Lower leg skin (tissue), 4 donors: ENCODE measurements around the gene SAPCD1. TPM values are rescaled to one million over a fixed set of nuclear protein-coding genes. Genes with fewer than 3 reads are reported as not detected.

Source experiments
- DNase-seq, 2 donors: peaks; one replicate each; pipeline ENCODE4 v3.0.0-alpha.2; 2019; ENCODE audit warnings: low spot score in 2 of 2
- H3K4me3 ChIP-seq: fragments of 200-600 bp; sonication (generic); 2 replicates; pipeline ENCODE4 v1.5.1; 2017; ENCODE audit warnings: mild to moderate bottlenecking, low read depth; ENCODE audit not compliant: poor library complexity, severe bottlenecking
- CTCF ChIP-seq, 3 donors: fragments of 450-650 bp; IDR thresholded peaks; one replicate each; pipeline ENCODE4 v1.5.1; 2016; ENCODE audit warnings: antibody characterized with exemption in 3 of 3, mild to moderate bottlenecking in 3 of 3, moderate library complexity in 2 of 3
- POLR2A ChIP-seq, 2 donors: fragments of 450-650 bp; IDR thresholded peaks; one replicate each; pipeline ENCODE4 v1.6.1; 2016 to 2017; ENCODE audit warnings: antibody characterized with exemption in 2 of 2, mild to moderate bottlenecking in 1 of 2, moderate library complexity in 1 of 2
- WGBS, 2 donors: methylation state at CpG; one replicate each; pipeline ENCODE4 v1.1.5; 2018; 5-methylcytosine and 5-hydroxymethylcytosine counted together
- intact Hi-C: fragments of 100-400 bp; cut with DNase I; formaldehyde crosslinking; loops from one replicate; pipeline ENCODE4 v1.15.0; 2023; ENCODE audit warnings: low total_unique reads
- total RNA-seq, 4 donors: library from RNA; depleted of rRNA; stranded (reverse); fragments of >200 nt; gene quantifications; one replicate each; pipeline ENCODE4 v1.1.0, GENCODE V29; 2016

The SAPCD1 gene
- total RNA-seq, 4 donors from 2014 or later, result 25.3 to 80.6 (median 55.3) TPM

DNA sequence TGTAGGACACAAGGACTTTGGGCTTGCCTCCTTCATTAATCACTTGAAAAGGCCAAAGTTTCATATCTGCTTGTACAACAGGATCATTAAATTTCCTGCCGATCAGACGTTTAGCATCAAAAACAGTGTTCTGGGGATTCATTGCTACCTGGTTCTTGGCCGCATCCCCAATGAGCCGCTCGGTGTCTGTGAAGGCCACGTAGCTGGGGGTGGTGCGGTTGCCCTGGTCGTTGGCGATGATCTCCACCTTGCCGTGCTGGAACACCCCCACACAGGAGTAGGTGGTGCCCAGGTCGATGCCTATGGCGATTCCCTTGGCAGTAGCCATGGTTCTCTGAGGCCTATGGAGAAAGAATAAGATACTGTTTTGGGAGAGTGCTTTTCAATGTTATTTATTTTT lies 49.2 kb downstream of the SAPCD1 start:
- no peak for DNase-seq
- WGBS, 2 donors, result 90 to 91% methylated on average over 12 of the region's 12 CpGs
- intact Hi-C loops, result no loop called here
- TF ChIP-seq CTCF (IDR thresholded peaks at IDR 0.05), result no peak
- TF ChIP-seq POLR2A (IDR thresholded peaks at IDR 0.05), result no peak
- H3K4me3 ChIP-seq, result no peak overlapping the region

GRCh38 chr6:31813465-31813849 lies 51.0 kb downstream of the SAPCD1 start:
- H3K4me3 ChIP-seq, result no peak overlapping the region
- TF ChIP-seq CTCF (IDR thresholded peaks at IDR 0.05), result no peak
- no peak for TF ChIP-seq POLR2A (IDR thresholded peaks at IDR 0.05)
- intact Hi-C loops, result no loop called here
- 86 to 90% methylated on average over 7 of the region's 7 CpGs for WGBS, 2 donors
- DNase-seq, result no peak

Other genes with a start within 250 kb of the SAPCD1 start
- not detected for gene MCCD1, start 233.7 kb upstream of the SAPCD1 start, total RNA-seq
- gene DDX39B, start 220.7 kb upstream of the SAPCD1 start, total RNA-seq, result 100 to 1,000 TPM; 176 to 355 (median 238) TPM
- 1 to 10 TPM in 1 of 4 donors, under 1 TPM in 1, not detected in 2; 0.46 to 1.3 TPM for gene ATP6V1G2, start 216.0 kb upstream of the SAPCD1 start, total RNA-seq
- gene NFKBIL1, start 215.0 kb upstream of the SAPCD1 start, total RNA-seq, result 10 to 100 TPM; 25.2 to 44.4 (median 28.5) TPM
- gene LTA, start 190.4 kb upstream of the SAPCD1 start, total RNA-seq, result not detected
- gene TNF, start 187.1 kb upstream of the SAPCD1 start, total RNA-seq, result 1 to 10 TPM in 1 of 4 donors, under 1 TPM in 3; 0.38 to 1.4 (median 0.59) TPM
- 1 to 10 TPM in 1 of 4 donors, not detected in 3; 1.1 TPM for gene LTB, start 180.2 kb upstream of the SAPCD1 start, total RNA-seq
- 1 to 10 TPM; 1.6 to 7.0 (median 4.4) TPM for gene LST1, start 176.4 kb upstream of the SAPCD1 start, total RNA-seq
- not detected for gene NCR3, start 169.7 kb upstream of the SAPCD1 start, total RNA-seq
- 10 to 100 TPM in 1 of 4 donors, 1 to 10 TPM in 3; 4.8 to 13.7 (median 7.2) TPM for gene AIF1, start 147.4 kb upstream of the SAPCD1 start, total RNA-seq
- 100 to 1,000 TPM in 1 of 4 donors, 10 to 100 TPM in 3; 57.4 to 131 (median 73.7) TPM for gene PRRC2A, start 141.9 kb upstream of the SAPCD1 start, total RNA-seq
- 100 to 1,000 TPM; 255 to 338 (median 287) TPM for gene BAG6, start 110.0 kb upstream of the SAPCD1 start, total RNA-seq
- 1 to 10 TPM; 1.7 to 7.2 (median 2.5) TPM for gene APOM, start 106.8 kb upstream of the SAPCD1 start, total RNA-seq
- 10 to 100 TPM; 35.8 to 39.9 (median 37.2) TPM for gene C6orf47, start 101.9 kb upstream of the SAPCD1 start, total RNA-seq
- 10 to 100 TPM; 22.3 to 32.5 (median 24.3) TPM for gene GPANK1, start 97.7 kb upstream of the SAPCD1 start, total RNA-seq
- gene CSNK2B, start 96.6 kb upstream of the SAPCD1 start, total RNA-seq, result 100 to 1,000 TPM; 328 to 447 (median 416) TPM
- 10 to 100 TPM in 1 of 4 donors, 1 to 10 TPM in 3; 4.2 to 21.3 (median 7.1) TPM for gene LY6G5B, start 92.7 kb upstream of the SAPCD1 start, total RNA-seq
- gene LY6G5C, start 81.6 kb upstream of the SAPCD1 start, total RNA-seq, result 1 to 10 TPM in 1 of 4 donors, not detected in 3; 1.6 TPM
- gene ABHD16A, start 59.3 kb upstream of the SAPCD1 start, total RNA-seq, result 10 to 100 TPM; 49.9 to 61.8 (median 52.0) TPM
- gene LY6G6F, start 55.8 kb upstream of the SAPCD1 start, total RNA-seq, result not detected
- gene LY6G6D, start 47.3 kb upstream of the SAPCD1 start, total RNA-seq, result 1 to 10 TPM in 1 of 4 donors, not detected in 3; 9.5 TPM
- 100 to 1,000 TPM; 189 to 513 (median 237) TPM for gene LY6G6C, start 40.9 kb upstream of the SAPCD1 start, total RNA-seq
- gene MPIG6B, start 39.3 kb upstream of the SAPCD1 start, total RNA-seq, result 10 to 100 TPM in 1 of 4 donors, 1 to 10 TPM in 3; 6.0 to 10.5 (median 7.9) TPM
- 100 to 1,000 TPM in 3 of 4 donors, 10 to 100 TPM in 1; 65.7 to 124 (median 106) TPM for gene DDAH2, start 33.4 kb upstream of the SAPCD1 start, total RNA-seq
- 100 to 1,000 TPM; 293 to 430 (median 393) TPM for gene CLIC1, start 26.1 kb upstream of the SAPCD1 start, total RNA-seq
- gene MSH5, start 22.7 kb upstream of the SAPCD1 start, total RNA-seq, result 10 to 100 TPM in 3 of 4 donors, 1 to 10 TPM in 1; 7.8 to 13.8 (median 11.4) TPM
- 1 to 10 TPM in 3 of 4 donors, under 1 TPM in 1; 0.49 to 4.8 (median 1.4) TPM for gene VWA7, start 14.7 kb downstream of the SAPCD1 start, total RNA-seq
- gene VARS1, start 33.1 kb downstream of the SAPCD1 start, total RNA-seq, result 10 to 100 TPM; 39.2 to 53.9 (median 46.9) TPM
- 10 to 100 TPM; 24.7 to 34.5 (median 28.7) TPM for gene LSM2, start 44.3 kb downstream of the SAPCD1 start, total RNA-seq
- 1 to 10 TPM; 1.3 to 2.3 (median 1.8) TPM for gene HSPA1L, start 52.6 kb downstream of the SAPCD1 start, total RNA-seq
- 100 to 1,000 TPM; 237 to 342 (median 321) TPM for gene HSPA1A, start 52.9 kb downstream of the SAPCD1 start, total RNA-seq
- 100 to 1,000 TPM; 378 to 549 (median 420) TPM for gene HSPA1B, start 65.1 kb downstream of the SAPCD1 start, total RNA-seq
- 10 to 100 TPM; 29.1 to 47.6 (median 39.6) TPM for gene NEU1, start 100.2 kb downstream of the SAPCD1 start, total RNA-seq
- gene SLC44A4, start 116.3 kb downstream of the SAPCD1 start, total RNA-seq, result 1 to 10 TPM; 1.6 to 5.2 (median 3.2) TPM
- 10 to 100 TPM; 25.5 to 39.3 (median 33.6) TPM for gene EHMT2, start 135.0 kb downstream of the SAPCD1 start, total RNA-seq
- gene ZBTB12, start 139.4 kb downstream of the SAPCD1 start, total RNA-seq, result 1 to 10 TPM in 1 of 4 donors, under 1 TPM in 3; 0.25 to 1.6 (median 0.77) TPM
- gene C2, start 165.1 kb downstream of the SAPCD1 start, total RNA-seq, result 1 to 10 TPM; 4.9 to 7.7 (median 6.7) TPM
- 10 to 100 TPM in 1 of 4 donors, 1 to 10 TPM in 3; 1.4 to 13.1 (median 4.5) TPM for gene CFB, start 183.4 kb downstream of the SAPCD1 start, total RNA-seq
- 10 to 100 TPM; 53.2 to 88.2 (median 83.4) TPM for gene NELFE, start 196.3 kb downstream of the SAPCD1 start, total RNA-seq
- 10 to 100 TPM; 23.3 to 57.8 (median 32.3) TPM for gene SKIC2, start 196.5 kb downstream of the SAPCD1 start, total RNA-seq
- gene DXO, start 209.5 kb downstream of the SAPCD1 start, total RNA-seq, result 10 to 100 TPM; 14.6 to 19.9 (median 16.4) TPM
- gene C4A, start 219.4 kb downstream of the SAPCD1 start, total RNA-seq, result 10 to 100 TPM in 1 of 4 donors, 1 to 10 TPM in 3; 5.6 to 10.4 (median 7.4) TPM